Heart left ventricle (tissue), 16 donors: ENCODE results near the gene ALKBH7. TPM values are rescaled to one million over a fixed set of nuclear protein-coding genes. Genes with fewer than 3 reads are reported as not detected.
"Not testable (repeated sequence)": the region's sequence is repeated elsewhere in the genome, so short reads cannot be mapped to it uniquely, and the experiment has no call there.

Source experiments
- ATAC-seq, 4 donors: fragments of 200-7000 bp; cut with Tn5 transposase; one replicate each; pipeline ENCODE4 v1.9.1; 2020 to 2022; ENCODE audit warnings: moderate library complexity in 4 of 4, mild to moderate bottlenecking in 3 of 4, moderate number of reproducible peaks in 1 of 4
- DNase-seq, 5 donors: peaks; one replicate each; pipeline ENCODE4 v3.0.0-alpha.2; 2020
- H3K27ac ChIP-seq, 12 donors: fragments of 200-600 bp; sonication (generic) in 4 of 12; one replicate each; pipeline versions ENCODE4 v1.5.0 to v1.8.0; 2016 to 2022; ENCODE audit warnings: mild to moderate bottlenecking in 2 of 12
- H3K27me3 ChIP-seq, 9 donors: fragments of 200-600 bp; sonication (generic) in 2 of 9; one replicate each; pipeline versions ENCODE4 v1.5.1 to v1.8.0; 2016 to 2022; ENCODE audit warnings: mild to moderate bottlenecking in 3 of 9
- H3K36me3 ChIP-seq, 9 donors: fragments of 200-600 bp; sonication (generic) in 2 of 9; one replicate each; pipeline versions ENCODE4 v1.5.0 to v1.8.0; 2018 to 2022; ENCODE audit warnings: mild to moderate bottlenecking in 2 of 9
- H3K4me1 ChIP-seq, 12 donors: fragments of 200-600 bp; sonication (generic) in 4 of 12; one replicate each; pipeline versions ENCODE4 v1.5.0 to v1.8.0; 2016 to 2022; ENCODE audit warnings: mild to moderate bottlenecking in 3 of 12
- H3K4me3 ChIP-seq, 12 donors: fragments of 200-600 bp; sonication (generic) in 4 of 12; one replicate each; pipeline versions ENCODE4 v1.5.0 to v1.8.0; 2017 to 2022; ENCODE audit warnings: mild to moderate bottlenecking in 9 of 12, moderate library complexity in 4 of 12
- H3K9me3 ChIP-seq, 12 donors: fragments of 200-600 bp; sonication (generic) in 4 of 12; one replicate each; pipeline versions ENCODE4 v1.5.0 to v1.8.0; 2016 to 2022; ENCODE audit warnings: mild to moderate bottlenecking in 1 of 12
- CTCF ChIP-seq, 12 donors: fragments of 200-600 bp; sonication (generic) in 4 of 12; IDR thresholded peaks; one replicate each; pipeline versions ENCODE4 v1.5.0 to v1.8.0; 2018 to 2022; ENCODE audit warnings: antibody characterized with exemption in 12 of 12, mild to moderate bottlenecking in 5 of 12
- POLR2A ChIP-seq, 2 donors: fragments of 450-650 bp; IDR thresholded peaks; one replicate each; pipeline ENCODE4 v1.6.1; 2017; ENCODE audit warnings: antibody characterized with exemption in 2 of 2, mild to moderate bottlenecking in 2 of 2, moderate library complexity in 2 of 2
- WGBS, 4 donors: extraction: QIAGEN DNeasy Blood & Tissue Kit in 2 of 4; methylation state at CpG; one replicate each; pipeline versions ENCODE4 v1.1.5 to v1.1.7; 2013 to 2018; 5-methylcytosine and 5-hydroxymethylcytosine counted together
- intact Hi-C, 10 donors: fragments of 100-400 bp; cut with DNase I; formaldehyde crosslinking; loops; one replicate each; pipeline versions ENCODE4 v1.11.1 to v1.14.2; 2022
- polyA plus RNA-seq, 2 donors: library from polyadenylated mRNA; stranded (reverse); fragments of 200-250 nt; gene quantifications; one replicate each; pipeline ENCODE4 v1.2.3, GENCODE V29; 2013
- total RNA-seq, 9 donors: library from RNA; depleted of rRNA in 2 of 9; stranded (reverse); fragments of >200 nt in 2 of 9; fragmentation: NEBNext Ultra II Directional in 3 of 9; extraction: Animal tissue kit (Norgen Biotek cat#: 25700) in 3 of 9; gene quantifications; one replicate each; pipeline versions ENCODE4 v1.1.0 to v1.2.4, GENCODE V29; 2016 to 2023
- donor health status: ischemic (EF 13 %, LVEDD 7.1; RV severe dilation, severe dysfunction).
- donor health status: healthy with polysubstance abuse.
- donor health status: DM: no; HTN: yes; CAD: no.
- donor health status: DM: no; HTN: no; CAD: no.
- donor health status: ischemic (EF 25% LVEDD 6.9; RV normal size, moderate dysfunction).
- donor health status: ischemic (EF 25% LVEDD 5.7; RV mildly dilated, moderate dysfunction).
- donor health status: healthy.
- donor health status: DM: yes; HTN: yes; CAD: no.
- donor health status: ischemic (EF 35%, LVEDD 5.7; RV mildly dilated, moderate dysfunction).
- donor health status: nonischemic (EF 11% LVEDD 7.7; RV severe dilation, severe dysfunction).
- donor health status: DM: yes; HTN: yes; CAD: no.
- donor health status: PGD.
- donor health status: ischemic (EF 29% LVEDD 5.4; RV normal size, mild dysfunction).
- donor health status: nonischemic (EF 23%, LVEDD 6.1; RV moderate dilation, normal function).

The ALKBH7 gene
- total and polyA plus RNA-seq, 11 donors: 92.4 to 214 (median 141) TPM

DNA sequence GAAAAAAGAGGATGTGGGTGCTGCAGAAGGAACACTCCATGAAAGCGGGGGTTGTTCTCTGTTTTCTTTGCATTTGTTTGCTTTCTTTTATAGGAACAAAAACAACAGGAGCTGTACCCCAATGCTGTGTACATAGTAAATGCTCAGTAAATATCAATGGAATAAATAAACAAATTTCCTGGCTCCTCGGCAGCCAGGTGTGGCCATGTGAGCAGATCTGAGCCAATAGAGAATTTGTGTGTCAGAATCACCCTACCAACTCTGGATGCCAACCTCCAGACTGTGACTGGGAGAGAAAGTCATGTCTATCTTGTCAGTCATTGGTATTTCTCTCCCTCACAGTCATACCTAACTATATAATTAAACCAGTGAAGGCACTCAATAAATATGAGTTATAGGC is 21.9 kb upstream of the ALKBH7 start:
- ATAC-seq (no peak), DNase-seq (no peak)
- 79 to 88% (median 82%) methylated on average over 2 of the region's 2 CpGs for WGBS, 4 donors
- Histone ChIP-seq H3K4me3 (no peak overlapping the region), H3K27me3 (no peaks in the 10 kb centered on the region), H3K9me3 (no peaks in the 10 kb centered on the region), H3K27ac (no peak overlapping the region), H3K4me1 (no peaks in the 10 kb centered on the region), H3K36me3 (no peaks in the 10 kb centered on the region)
- intact Hi-C loops: no loop called here
- TF ChIP-seq CTCF (IDR thresholded peaks at IDR 0.05): no peak
- no peak for TF ChIP-seq POLR2A (IDR thresholded peaks at IDR 0.05)

DNA sequence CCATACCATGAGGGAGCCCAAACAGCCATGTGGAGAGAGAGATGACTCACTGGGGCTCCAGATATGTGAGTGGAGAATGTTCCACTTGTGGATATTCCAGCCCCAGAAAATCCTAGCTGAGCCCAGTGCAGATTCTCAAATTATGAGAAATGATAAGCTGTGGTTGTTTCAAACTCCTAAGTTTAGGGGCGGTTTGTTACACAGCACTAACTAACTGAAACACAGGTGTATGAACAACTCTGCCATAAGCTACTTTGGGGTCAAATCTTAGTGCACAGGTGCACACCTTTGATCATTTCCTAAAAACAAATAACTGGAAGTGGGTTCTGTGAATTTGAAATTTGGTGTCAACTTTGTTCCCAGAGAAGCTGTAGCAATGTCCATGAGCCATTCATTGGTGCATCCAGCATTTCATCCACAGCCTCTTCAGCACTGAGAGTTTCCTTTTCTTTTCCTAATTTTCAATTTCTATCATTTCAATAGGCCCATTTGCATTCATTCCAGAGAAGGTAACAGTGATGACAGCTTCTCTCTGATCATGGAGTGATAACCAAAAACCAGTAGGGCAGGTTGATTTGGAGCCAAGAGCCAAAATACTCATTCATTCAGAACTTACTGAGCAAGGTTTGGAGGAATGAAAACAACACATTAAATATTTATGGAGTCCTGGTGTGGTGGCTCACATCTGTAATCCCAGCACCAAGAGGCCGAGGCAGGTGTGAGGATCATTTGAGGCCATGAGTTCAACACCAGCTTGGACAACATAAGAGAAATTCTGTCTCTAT is 20.0 kb upstream of the ALKBH7 start:
- WGBS, 4 donors: 85 to 94% (median 91%) methylated on average over 2 of the region's 2 CpGs
- TF ChIP-seq POLR2A (IDR thresholded peaks at IDR 0.05) (no peak), CTCF (IDR thresholded peaks at IDR 0.05) (no peak)

GRCh38 chr19:6354098-6354674 is 18.4 kb upstream of the ALKBH7 start:
- Histone ChIP-seq H3K4me3 (no peak overlapping the region), H3K36me3 (no peaks in the 10 kb centered on the region), H3K27ac (no peak overlapping the region), H3K4me1 (no peaks in the 10 kb centered on the region), H3K27me3 (no peaks in the 10 kb centered on the region), H3K9me3 (no peaks in the 10 kb centered on the region)
- no peak for ATAC-seq
- 58 to 69% (median 64%) methylated on average over 4 of the region's 4 CpGs for WGBS, 4 donors
- no peak for DNase-seq
- TF ChIP-seq POLR2A (IDR thresholded peaks at IDR 0.05) (no peak), CTCF (IDR thresholded peaks at IDR 0.05) (peak in 9 of 12 donors; percentile 23 to 52 (median 40))
- intact Hi-C loops: no loop called here

More for the DNA sequence above, 20.0 kb upstream of the ALKBH7 start:
- DNase-seq (no peak), ATAC-seq (no peak)
- intact Hi-C loops: no loop called here
- Histone ChIP-seq H3K4me1 (no peaks in the 10 kb centered on the region), H3K9me3 (no peaks in the 10 kb centered on the region), H3K36me3 (no peaks in the 10 kb centered on the region), H3K27ac (no peak overlapping the region), H3K4me3 (no peak overlapping the region), H3K27me3 (no peaks in the 10 kb centered on the region)

- H3K9me3 ChIP-seq, H3K36me3 ChIP-seq, intact Hi-C loops, H3K4me3 ChIP-seq, DNase-seq, H3K27ac ChIP-seq, H3K4me1 ChIP-seq, ATAC-seq, H3K27me3 ChIP-seq: not testable (repeated sequence)
- WGBS, 4 donors: 93 to 96% (median 94%) methylated on average over 14 to 38 of the region's 46 CpGs
These were observed 17.1 kb upstream of the ALKBH7 start for GRCh38 chr19:6355321-6356040.
